HG03108 (cell line): ENCODE measurements around the gene ERBB2.
"Not testable (repeated sequence)": the region's sequence is repeated elsewhere in the genome, so short reads cannot be mapped to it uniquely, and the experiment has no call there.

Source experiments
- ATAC-seq: cut with Tn5 transposase; IDR thresholded peaks from one replicate; pipeline ENCODE4 v1.9.1; 2021; ENCODE audit warnings: moderate library complexity; ENCODE audit not compliant: unreplicated experiment

The ERBB2 gene

DNA sequence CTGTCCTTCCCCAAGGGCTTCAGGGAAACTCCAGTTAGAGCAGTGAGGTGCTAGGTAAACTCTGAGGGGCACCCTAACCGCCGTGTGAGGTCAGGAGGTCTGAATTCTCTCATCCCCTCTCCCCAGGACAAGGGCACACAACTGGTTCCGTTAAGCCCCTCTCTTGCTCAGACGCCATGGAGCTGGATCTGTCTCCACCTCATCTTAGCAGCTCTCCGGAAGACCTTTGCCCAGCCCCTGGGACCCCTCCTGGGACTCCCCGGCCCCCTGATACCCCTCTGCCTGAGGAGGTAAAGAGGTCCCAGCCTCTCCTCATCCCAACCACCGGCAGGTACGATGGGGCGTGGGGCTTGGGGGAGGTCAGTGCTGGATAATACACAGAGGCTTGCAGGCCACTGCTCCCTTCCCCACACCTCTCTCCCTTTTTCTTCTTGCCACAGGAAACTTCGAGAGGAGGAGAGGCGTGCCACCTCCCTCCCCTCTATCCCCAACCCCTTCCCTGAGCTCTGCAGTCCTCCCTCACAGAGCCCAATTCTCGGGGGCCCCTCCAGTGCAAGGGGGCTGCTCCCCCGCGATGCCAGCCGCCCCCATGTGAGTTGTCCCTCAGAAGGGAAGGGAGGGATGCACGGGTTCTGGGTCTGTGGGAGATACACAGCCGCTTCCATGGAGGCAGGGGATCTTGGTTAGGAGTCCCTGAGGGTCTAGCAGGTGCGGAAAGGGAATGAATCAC lies 42.4 kb downstream of the ERBB2 start:
- no peak for ATAC-seq

DNA sequence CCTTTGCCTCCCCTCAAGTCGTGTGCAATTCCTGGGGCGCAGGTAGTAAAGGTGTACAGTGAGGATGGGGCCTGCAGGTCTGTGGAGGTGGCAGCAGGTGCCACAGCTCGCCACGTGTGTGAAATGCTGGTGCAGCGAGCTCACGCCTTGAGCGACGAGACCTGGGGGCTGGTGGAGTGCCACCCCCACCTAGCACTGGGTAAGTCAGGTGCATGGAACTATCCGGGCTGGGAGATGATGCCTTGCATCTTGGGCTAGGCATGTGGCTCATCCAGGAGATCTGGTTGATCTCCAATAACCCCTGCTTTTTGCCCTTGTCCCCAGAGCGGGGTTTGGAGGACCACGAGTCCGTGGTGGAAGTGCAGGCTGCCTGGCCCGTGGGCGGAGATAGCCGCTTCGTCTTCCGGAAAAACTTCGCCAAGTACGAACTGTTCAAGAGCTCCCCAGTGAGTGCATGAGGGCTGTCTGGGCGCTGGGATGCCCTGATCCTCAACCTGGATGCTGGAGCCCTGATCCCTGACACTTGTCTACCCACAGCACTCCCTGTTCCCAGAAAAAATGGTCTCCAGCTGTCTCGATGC lies 43.1 kb downstream of the ERBB2 start:
- no peak for ATAC-seq

DNA sequence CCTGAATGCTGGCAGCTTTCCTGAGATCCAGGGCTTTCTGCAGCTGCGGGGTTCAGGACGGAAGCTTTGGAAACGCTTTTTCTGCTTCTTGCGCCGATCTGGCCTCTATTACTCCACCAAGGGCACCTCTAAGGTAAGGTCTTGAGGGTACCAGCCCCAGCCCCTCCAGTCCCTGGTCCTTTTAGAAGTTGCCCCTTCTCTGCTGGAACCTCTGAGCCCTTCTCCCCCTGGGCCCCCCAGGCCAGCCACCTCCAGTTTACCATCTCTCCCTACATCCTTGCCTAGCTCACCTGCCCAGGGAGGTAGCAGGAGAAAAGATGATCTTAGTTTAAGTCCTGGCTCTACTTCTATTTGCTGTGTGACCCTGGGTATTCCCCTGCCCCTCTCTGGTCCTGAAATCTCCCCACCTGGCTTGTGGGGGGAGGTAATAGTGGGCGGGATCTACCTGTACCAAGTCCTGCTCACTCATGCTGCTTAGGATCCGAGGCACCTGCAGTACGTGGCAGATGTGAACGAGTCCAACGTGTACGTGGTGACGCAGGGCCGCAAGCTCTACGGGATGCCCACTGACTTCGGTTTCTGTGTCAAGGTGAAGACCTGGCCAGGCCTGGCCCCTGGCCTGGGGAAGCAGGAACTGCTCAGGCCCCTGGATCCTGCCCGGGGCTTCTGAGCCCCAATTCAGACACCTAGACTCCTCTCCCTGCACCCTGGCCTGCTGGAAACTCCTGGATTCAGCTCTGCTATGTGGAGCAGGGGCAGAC lies 44.4 kb downstream of the ERBB2 start:
- ATAC-seq: no peak

DNA sequence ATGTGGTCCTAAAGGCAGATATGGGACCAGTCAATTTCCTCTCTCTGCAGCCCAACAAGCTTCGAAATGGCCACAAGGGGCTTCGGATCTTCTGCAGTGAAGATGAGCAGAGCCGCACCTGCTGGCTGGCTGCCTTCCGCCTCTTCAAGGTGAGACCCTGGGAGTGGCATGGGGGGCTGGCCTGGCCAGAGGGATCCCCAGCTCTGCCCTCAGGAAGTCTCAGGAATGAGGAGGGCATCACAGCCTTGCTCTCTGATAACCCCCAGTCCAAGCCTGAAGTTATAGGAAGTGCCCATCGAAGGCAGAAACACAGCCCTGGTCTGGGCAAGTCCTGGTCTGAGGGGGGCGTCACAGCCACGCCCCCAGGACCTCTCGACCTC lies 45.0 kb downstream of the ERBB2 start:
- ATAC-seq: no peak

DNA sequence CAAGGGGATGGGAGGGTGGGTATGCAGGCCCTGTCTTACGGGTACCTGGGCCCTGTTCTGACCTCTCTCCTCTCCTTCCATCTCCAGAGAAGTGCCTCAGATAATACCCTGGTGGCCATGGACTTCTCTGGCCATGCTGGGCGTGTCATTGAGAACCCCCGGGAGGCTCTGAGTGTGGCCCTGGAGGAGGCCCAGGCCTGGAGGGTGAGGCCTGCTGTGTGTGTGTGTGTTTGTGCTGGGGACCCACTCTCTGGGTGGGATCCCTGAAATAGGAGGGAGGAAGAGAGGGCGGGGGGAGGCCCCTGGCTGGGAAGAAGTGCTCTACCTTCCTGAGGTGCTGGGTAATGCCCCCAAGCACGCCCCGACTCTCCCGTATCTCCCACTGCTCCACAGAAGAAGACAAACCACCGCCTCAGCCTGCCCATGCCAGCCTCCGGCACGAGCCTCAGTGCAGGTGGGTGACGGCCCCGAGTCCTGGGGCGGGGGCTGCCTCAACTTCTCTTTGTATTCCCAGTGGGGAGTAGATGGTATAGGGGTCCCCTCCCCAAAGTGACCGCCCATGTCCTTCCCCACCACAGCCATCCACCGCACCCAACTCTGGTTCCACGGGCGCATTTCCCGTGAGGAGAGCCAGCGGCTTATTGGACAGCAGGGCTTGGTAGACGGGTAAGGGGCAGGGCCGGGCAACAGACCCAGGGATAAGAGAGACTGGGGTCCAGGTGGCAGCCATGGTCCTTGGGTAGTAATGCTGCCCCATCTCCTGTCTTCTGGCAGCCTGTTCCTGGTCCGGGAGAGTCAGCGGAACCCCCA lies 45.7 kb downstream of the ERBB2 start:
- ATAC-seq: no peak

DNA sequence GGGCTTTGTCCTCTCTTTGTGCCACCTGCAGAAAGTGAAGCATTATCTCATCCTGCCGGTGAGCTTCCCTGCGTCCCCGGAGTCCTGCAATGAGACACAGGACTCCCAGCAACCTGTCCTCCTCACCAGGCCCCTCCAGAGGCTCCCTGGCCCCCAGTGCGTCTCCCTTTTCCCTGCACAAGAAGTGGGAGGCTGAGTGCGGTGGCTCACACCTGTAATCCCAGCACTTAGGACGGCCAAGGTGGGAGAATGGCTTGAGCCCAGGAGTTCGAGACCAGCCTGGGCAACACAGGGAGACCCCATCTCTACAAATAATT lies 46.2 kb downstream of the ERBB2 start:
- no peak for ATAC-seq

DNA sequence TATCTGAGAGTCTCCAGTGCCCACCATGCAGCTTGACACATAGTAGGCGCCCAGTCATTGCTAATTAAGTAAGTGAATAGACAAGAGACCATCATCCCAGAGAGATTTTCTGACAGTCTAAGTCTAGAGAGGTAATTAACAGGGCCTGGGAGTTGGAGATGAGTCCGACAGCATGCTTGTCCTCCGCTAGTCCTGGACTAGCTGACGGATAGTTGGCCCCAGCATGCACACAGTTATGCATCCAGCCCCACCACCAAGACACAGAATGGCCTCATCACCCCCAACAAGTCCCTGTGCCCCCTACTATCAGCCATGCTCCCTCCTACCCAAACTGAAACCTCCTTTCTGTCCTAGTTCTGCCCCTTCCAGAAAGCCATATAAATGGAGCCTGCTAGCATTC lies 47.9 kb downstream of the ERBB2 start:
- ATAC-seq: no peak

DNA sequence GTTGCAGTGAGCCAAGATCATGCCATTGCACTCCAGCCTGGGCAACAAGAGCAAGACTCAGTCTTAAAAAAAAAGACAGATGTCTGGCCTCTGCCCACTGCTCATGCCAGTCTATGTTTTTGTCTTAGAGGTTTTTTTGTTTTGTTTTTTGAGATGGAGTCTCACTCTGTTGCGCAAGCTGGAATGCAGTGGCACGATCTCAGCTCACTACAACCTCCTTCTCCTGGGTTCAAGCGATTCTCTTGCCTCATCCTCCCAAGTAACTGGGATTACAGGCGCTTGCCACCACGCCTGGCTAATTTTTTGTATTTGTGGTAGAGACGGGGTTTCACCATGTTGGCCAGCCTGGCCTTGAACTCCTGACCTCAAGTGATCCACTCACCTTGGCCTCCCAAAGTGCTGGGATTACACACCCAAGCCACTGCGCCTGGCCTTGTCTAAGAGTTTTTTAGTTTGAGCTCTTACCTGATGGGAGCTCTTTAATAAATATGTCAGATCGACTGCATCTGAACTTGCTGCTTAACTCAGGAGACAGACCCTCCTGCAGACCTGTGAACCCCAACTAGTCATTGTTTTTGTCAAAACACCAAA lies 48.7 kb downstream of the ERBB2 start:
- ATAC-seq: not testable (repeated sequence)

DNA sequence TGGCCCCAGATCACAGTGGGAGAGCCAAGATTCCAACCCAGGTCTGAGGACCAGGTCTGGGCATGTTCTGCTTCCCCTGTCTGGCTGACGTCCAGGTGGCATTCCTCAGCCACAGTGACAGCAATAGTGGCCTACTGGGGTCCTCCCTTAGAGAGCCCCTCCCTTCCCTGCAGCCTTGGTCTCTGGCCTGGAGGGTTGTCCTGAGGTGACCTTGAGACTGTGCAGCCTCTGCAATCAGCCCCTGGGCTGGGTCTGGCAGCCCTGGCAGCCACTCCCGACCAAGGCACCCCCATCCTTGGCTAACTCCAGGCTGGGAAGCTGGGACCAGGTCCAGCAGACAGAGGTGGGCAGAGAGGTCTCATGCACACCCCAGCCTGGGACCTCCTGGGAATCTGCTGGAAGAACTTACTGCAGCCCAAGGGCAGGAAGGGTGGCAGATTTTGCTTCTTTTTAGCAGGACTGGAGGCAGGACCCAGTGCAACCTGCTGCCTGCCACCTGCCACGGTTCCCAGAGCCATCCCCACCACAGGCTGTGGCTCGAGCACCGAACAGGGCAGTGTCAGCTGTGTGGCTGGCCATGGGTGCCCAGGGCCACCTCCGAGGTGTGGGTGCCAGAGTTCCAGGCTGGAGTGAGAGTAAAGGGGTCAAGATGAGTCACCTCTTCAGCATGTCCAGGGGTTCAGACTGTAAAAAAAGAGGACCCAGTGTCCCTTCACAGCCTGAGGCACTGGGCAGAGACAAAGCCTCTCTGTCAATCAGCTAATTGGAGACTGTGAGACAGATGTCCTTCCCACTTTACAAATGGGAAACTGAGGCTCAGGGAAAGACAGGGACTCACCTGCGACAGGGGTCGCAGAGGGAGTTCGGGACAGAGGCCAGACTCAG lies 50.5 kb downstream of the ERBB2 start:
- no peak for ATAC-seq

DNA sequence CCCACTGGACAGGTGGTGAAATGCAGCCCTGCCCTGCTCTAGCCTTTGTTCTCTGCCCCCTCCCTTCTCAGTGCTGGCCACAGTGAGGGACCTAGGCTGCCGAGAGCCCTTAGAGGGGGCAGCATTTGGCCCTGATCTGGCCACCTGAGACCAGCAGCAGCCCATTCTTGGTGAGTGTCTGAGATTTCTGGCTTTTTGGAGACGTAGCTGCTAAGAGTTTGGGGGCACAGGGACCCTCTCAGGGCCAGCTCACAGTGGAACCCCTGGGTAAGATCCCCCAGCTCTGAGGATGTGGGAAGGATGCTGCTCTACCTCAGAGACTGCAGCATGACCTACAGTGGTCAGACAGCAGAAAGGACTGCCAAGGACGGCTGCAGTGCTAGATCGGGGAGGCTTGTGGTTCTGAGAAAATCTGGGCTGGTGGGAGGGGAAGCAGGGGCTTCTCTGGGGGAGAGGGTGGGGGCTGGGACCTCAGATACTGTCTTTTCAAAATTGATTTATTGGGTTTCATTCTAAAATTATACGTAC lies 51.2 kb downstream of the ERBB2 start:
- no peak for ATAC-seq

DNA sequence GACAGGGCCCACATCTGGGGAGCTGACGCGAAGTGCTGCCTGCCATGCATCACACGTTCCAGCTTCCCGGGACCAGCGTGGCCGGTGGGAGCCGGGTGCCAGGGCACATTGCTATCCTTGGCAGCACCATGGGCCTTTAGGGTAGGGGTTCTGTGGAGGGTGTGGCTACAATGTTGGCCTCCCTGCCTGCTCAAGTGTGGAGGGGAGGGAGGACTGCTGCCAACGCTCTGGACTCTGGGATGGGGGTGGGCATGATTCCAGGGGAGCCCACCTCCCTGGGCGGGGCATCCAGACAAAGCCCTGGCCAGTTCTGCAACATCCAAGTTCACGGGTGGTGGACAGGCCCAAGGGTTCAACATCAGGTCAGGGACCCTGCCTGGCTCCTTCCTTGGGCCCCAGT lies 51.8 kb downstream of the ERBB2 start:
- no peak for ATAC-seq

DNA sequence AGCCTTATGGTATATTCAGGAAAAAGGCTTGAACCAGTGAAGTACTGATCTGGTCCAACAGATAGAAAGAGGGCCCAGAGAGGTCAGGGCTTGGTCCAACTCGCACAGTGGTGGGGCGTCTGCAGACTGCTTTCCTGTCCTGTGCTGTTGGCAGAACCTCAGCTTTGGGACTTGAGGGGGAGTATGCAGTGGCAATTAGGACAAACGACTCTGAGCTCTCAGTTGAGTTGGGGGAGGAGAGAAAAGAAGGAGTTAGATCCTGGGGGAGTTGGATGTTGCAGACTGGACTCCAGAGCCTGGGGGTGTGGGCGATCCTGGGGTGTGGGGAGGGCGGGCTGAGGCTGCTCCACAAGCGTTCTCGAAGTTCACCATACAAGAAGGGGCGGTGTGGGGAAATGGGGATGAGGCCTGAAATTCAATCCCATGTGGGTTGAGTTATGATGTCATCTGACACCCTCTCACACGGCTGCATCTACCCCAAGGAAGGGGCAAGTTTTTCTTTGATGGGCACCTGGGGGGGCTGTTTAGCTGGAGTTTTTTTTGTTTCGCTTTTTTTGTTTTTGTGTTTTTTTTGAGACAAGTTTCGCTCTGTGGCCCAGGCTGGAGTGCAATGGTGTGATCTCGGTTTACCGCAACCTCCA lies 52.5 kb downstream of the ERBB2 start:
- ATAC-seq: no peak

DNA sequence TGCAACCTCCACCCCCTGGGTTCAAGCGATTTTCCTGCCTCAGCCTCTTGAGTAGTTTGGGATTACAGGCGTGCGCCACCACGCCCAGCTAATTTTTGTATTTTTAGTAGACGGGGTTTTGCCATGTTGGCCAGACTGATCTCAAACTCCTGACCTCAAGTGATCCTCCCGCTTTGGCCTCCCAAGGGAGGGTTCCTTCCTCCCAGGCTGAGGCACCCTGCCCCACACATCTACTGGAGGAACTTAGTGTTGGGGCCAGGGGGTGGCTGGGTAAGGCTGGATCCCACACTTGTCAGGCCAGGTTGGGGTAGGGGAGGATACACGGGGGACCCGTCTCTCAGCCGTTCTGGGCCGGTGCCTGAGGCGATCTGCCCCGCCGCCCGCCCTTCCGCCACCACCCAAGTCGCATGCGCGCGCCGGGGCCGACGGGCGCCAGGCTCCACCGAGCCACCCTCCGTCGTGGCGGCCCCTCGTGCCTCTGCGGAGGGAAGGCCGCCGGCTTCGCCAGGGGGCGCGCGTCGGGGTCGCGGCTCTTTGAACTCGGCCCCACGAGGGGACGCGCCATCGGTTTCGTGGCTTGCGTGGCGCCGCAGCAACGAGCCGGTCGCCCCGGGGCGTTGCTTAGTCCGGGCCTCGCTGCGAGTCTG lies 53.8 kb downstream of the ERBB2 start:
- peak; percentile 9 for ATAC-seq

DNA sequence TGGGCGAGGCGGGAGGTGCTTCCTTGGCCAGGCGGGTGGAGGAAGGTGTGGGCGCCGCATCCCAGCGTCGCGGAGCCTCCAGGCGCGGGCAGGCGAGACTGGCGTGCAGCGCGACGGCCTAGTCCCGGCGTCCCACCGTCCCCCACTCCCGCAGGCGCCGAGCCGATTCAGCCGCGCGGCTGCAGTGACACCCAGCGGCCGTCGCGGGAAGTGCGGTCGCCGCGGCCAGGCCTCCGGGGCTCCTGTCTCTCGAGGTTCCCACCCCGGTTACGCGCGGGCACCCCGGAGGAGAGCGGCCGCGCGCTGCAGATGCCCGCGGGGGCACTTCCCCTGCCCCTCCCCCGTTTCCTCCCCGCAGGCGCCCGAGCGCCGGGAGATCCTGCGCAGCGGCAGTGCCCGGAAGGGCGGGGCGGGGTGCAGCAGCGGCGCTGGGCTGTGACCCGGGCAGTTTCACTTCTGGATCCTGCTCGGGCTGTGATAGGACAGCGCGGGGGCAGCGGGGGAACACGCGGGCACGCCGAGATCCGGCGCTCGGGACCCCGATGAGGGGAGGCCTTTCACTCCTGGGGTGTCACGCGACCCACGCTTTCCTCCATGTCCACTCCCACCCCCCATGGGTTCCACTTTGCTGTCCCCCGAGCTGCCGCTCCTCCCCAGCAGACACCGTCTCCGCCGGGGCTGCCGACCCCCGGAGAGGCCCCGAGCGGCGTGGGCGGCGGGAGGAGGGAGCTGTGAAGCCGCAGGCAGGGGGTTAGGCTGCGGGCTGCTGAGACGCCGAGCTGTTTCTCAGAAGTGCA lies 54.5 kb downstream of the ERBB2 start:
- ATAC-seq: peak; percentile 55

DNA sequence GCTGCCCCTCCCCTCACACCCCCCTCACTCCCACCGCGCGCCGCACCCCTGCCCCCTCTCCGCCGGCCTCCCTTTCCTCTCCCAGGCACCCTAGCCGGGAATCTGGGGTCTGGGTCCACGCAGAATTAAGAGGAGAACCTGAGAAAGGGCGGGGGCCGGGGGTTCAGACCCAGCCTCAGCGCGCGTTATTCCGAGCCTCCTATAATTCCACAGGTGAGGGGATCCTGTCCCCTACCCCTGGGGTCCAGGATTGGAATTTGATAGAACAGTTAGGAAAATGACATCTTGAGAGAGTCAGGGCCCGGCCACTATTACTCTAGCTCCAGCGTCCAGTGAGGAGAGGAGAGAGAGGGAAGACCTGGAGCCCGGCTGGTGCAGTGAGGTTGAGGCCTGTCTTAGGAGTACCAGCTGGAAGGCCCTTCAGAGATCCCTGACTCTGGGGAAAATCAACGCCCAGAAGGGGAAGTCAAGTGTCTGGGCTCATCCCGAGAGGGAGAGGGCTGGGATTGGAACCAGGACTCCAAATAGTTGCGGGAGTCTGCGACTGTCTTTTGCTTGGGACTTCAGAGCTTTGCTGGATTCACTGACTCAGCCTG lies 55.2 kb downstream of the ERBB2 start:
- ATAC-seq: no peak

DNA sequence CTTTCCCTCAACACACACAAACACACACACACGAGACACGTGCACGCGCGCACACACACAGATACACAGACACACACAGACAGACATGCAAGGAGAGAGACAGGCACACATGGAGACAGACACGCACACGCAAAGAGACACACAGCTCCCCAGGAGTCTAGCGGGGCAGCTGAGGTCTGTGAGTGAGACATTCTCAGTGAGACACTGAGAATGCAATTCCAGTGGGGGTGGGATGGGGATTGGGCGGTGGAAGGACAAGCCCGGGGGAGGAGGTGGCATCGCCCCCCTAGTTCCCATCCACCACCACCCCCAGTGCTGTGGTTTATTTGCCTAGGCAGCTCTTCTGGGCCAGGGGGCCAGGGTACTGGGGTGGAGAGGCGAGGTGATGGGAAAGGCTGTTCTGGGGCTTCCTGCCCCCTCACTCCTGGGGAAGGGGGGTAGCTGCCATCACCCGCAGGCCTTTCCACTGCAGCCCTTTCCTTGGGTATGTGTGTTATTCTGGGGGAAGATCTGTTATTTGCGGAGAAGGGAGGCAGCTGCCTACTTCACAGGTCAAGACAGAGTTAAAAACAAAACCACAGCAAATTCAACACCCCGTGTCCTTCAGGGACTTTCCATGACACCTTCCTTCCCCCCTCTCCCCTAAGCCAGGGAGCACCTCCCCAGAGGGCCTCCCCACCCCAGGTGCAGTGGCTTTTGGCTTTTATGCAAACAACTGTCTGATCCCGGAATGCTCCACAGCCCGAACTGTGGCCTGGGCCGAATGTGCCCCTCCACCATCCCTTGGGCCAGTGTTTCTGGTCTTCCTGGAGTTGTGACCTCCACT lies 55.9 kb downstream of the ERBB2 start:
- ATAC-seq: peak; percentile 24
